Gastrocnemius medialis (tissue), 4 donors: ENCODE measurements around the gene ARAP2. TPM values are rescaled to one million over a fixed set of nuclear protein-coding genes. Genes with fewer than 3 reads are reported as not detected.
A peak's percentile ranks its signal among the peaks of the same experiment; 100 is the strongest.

ENCODE experiments used
- ATAC-seq, 2 donors: fragments of 150-250 bp; one replicate each; pipeline ENCODE4 v1.9.1; 2016
- DNase-seq, 2 donors: peaks; one replicate each; pipeline ENCODE4 v3.0.0-alpha.2; 2019
- H3K27ac ChIP-seq, 4 donors: fragments of 200-600 bp; sonication (generic); 1 replicate in 1 of 4; 2 replicates in 3 of 4; pipeline ENCODE4 v1.5.1; 2016 to 2018; ENCODE audit warnings: mild to moderate bottlenecking in 2 of 4, moderate library complexity in 1 of 4
- H3K27me3 ChIP-seq, 3 donors: fragments of 200-600 bp; sonication (generic) in 2 of 3; 1 replicate in 1 of 3; 2 replicates in 2 of 3; pipeline versions ENCODE4 v1.5.1 to v1.6.0; 2016 to 2019; ENCODE audit warnings: mild to moderate bottlenecking in 1 of 3, moderate library complexity in 1 of 3
- H3K36me3 ChIP-seq, 2 donors: fragments of 200-600 bp; sonication (generic) in 1 of 2; one replicate each; pipeline ENCODE4 v1.5.1; 2017 to 2018
- H3K4me1 ChIP-seq, 2 donors: fragments of 200-600 bp; sonication (generic) in 1 of 2; one replicate each; pipeline ENCODE4 v1.5.1; 2016 to 2017; ENCODE audit warnings: mild to moderate bottlenecking in 2 of 2
- H3K4me3 ChIP-seq, 4 donors: fragments of 200-600 bp; sonication (generic) in 3 of 4; 1 replicate in 1 of 4; 2 replicates in 3 of 4; pipeline ENCODE4 v1.5.1; 2016 to 2019; ENCODE audit warnings: mild to moderate bottlenecking in 2 of 4
- H3K9me3 ChIP-seq, 3 donors: fragments of 200-600 bp; sonication (generic) in 2 of 3; 1 replicate in 1 of 3; 2 replicates in 2 of 3; pipeline ENCODE4 v1.5.1; 2016 to 2019
- CTCF ChIP-seq, 5 experiments: fragments of 450-650 bp in 3 of 5; fragments of 200-600 bp in 2 of 5; sonication (generic) in 2 of 5; IDR thresholded peaks in 4 of 5; conservative IDR thresholded peaks in 1 of 5; 1 replicate in 4 of 5; 2 replicates in 1 of 5; pipeline ENCODE4 v1.5.1; 2016 to 2019; ENCODE audit warnings: antibody characterized with exemption in 5 of 5, mild to moderate bottlenecking in 3 of 5, moderate library complexity in 3 of 5
- POLR2A ChIP-seq, 2 donors: fragments of 450-650 bp; IDR thresholded peaks; one replicate each; pipeline ENCODE4 v1.6.1; 2017; ENCODE audit warnings: antibody characterized with exemption in 2 of 2, mild to moderate bottlenecking in 2 of 2, moderate library complexity in 2 of 2
- in situ Hi-C, 4 donors: fragments of 200-750 bp; cut with MboI; loops; one replicate each; pipeline versions ENCODE4 v1.15.0 to v1.8.0; 2017; ENCODE audit warnings: low sequenced_read_pairs in 4 of 4
- intact Hi-C: fragments of 100-400 bp; cut with DNase I; formaldehyde crosslinking; loops from one replicate; pipeline ENCODE4 v1.15.1; 2023; ENCODE audit warnings: low total_unique reads
- total RNA-seq, 4 donors: library from RNA; depleted of rRNA; stranded (reverse); fragments of >200 nt; gene quantifications; one replicate each; pipeline versions ENCODE4 v1.1.0 to v1.2.3, GENCODE V29; 2016

The ARAP2 gene
- total RNA-seq, 4 donors from 2014 or later: 0.32 to 10.3 (median 1.1) TPM

GRCh38 chr4:36243355-36244256 is 708 bp downstream of the ARAP2 start:
- no peaks in the 10 kb centered on the region for H3K36me3 ChIP-seq
- intact Hi-C loops: no loop called here
- H3K4me1 ChIP-seq: peaks cover 0 to 4% of the 10 kb centered on the region in 2 donors
- H3K9me3 ChIP-seq: no peaks in the 10 kb centered on the region
- H3K27me3 ChIP-seq: no peaks in the 10 kb centered on the region
- TF ChIP-seq POLR2A (IDR thresholded peaks at IDR 0.05): no peak
- no peak for TF ChIP-seq CTCF (IDR thresholded peaks at IDR 0.05 in 4 of 5, conservative IDR thresholded peaks at IDR 0.05 in 1 of 5)
- DNase-seq (no peak), ATAC-seq (peak; percentile 50 to 62)
- in situ Hi-C loops: no loop called here
- H3K27ac ChIP-seq: peak overlapping the region; percentile 68 to 78 (median 76)
- peak overlapping the region; percentile 56 to 66 (median 61) for H3K4me3 ChIP-seq

GRCh38 chr4:36242629-36243354 is 1.5 kb downstream of the ARAP2 start:
- intact Hi-C loops: no loop called here

GRCh38 chr4:36241771-36242170 is 2.5 kb downstream of the ARAP2 start:
- Histone ChIP-seq H3K27ac (peak overlapping the region in 3 of 4 donors; percentile 4 to 6 (median 5)), H3K36me3 (no peaks in the 10 kb centered on the region), H3K4me3 (peak overlapping the region in 3 of 4 donors; percentile 16 to 64 (median 58)), H3K4me1 (peaks cover 0 to 4% of the 10 kb centered on the region in 2 donors), H3K9me3 (no peaks in the 10 kb centered on the region), H3K27me3 (no peaks in the 10 kb centered on the region)
- DNase-seq: no peak
- in situ Hi-C loops: no loop called here
- intact Hi-C loops: no loop called here
- no peak for TF ChIP-seq POLR2A (IDR thresholded peaks at IDR 0.05)
- TF ChIP-seq CTCF (IDR thresholded peaks at IDR 0.05 in 4 of 5, conservative IDR thresholded peaks at IDR 0.05 in 1 of 5): no peak
- no peak for ATAC-seq

More at GRCh38 chr4:36242629-36243354, 1.5 kb downstream of the ARAP2 start:
- no peak for TF ChIP-seq CTCF (IDR thresholded peaks at IDR 0.05 in 4 of 5, conservative IDR thresholded peaks at IDR 0.05 in 1 of 5)
- TF ChIP-seq POLR2A (IDR thresholded peaks at IDR 0.05): no peak
- Histone ChIP-seq H3K9me3 (no peaks in the 10 kb centered on the region), H3K27me3 (no peaks in the 10 kb centered on the region), H3K4me1 (peaks cover 0 to 4% of the 10 kb centered on the region in 2 donors), H3K4me3 (peak overlapping the region; percentile 56 to 66 (median 61)), H3K27ac (peak overlapping the region in 3 of 4 donors; percentile 2 to 6 (median 4)), H3K36me3 (no peaks in the 10 kb centered on the region)
- in situ Hi-C loops: no loop called here
- ATAC-seq (no peak), DNase-seq (no peak)

GRCh38 chr4:36237366-36238313 is 6.7 kb downstream of the ARAP2 start:
- Histone ChIP-seq H3K4me3 (no peak overlapping the region), H3K27ac (no peak overlapping the region), H3K36me3 (no peaks in the 10 kb centered on the region), H3K27me3 (no peaks in the 10 kb centered on the region), H3K4me1 (no peaks in the 10 kb centered on the region), H3K9me3 (no peaks in the 10 kb centered on the region)
- DNase-seq (no peak), ATAC-seq (no peak)
- in situ Hi-C loops: no loop called here
- intact Hi-C loops: no loop called here
- TF ChIP-seq POLR2A (IDR thresholded peaks at IDR 0.05): no peak
- TF ChIP-seq CTCF (IDR thresholded peaks at IDR 0.05 in 4 of 5, conservative IDR thresholded peaks at IDR 0.05 in 1 of 5): no peak
